GM10248 (cell line): ENCODE data around the gene MAD1L1.

Experiments
- CTCF ChIA-PET: fragments of 300-600 bp; sonication (Branson Sonifier 250); formaldehyde crosslinking; extraction: SDS; loops from one replicate; lab custom pipeline; 2021; ENCODE audit warnings: antibody characterized with exemption; lab: Yijun Ruan, JAX
- POLR2A ChIA-PET: fragments of 350-650 bp; sonication (Branson Sonifier 250); formaldehyde crosslinking; extraction: SDS; loops from one replicate; lab custom pipeline; 2020; ENCODE audit warnings: antibody characterized with exemption; lab: Yijun Ruan, JAX
- DNase-seq: peaks from one replicate; pipeline ENCODE4 v3.0.0; 2012; ENCODE audit errors: extremely low spot score
- CTCF ChIP-seq: IDR thresholded peaks from 2 replicates; pipeline ENCODE4 v1.5.1; 2012; ENCODE audit warnings: mild to moderate bottlenecking, low read depth; ENCODE audit errors: extremely low read depth, missing control alignments, control extremely low read depth

MAD1L1 gene

GRCh38 chr7:1914743-1915142 is 318.0 kb downstream of the MAD1L1 start:
- ChIA-PET POLR2A (no interaction called here), CTCF (no interaction called here)
- no peak for TF ChIP-seq CTCF
- DNase-seq, result no peak

- TF ChIP-seq CTCF, result no peak
- POLR2A ChIA-PET, result no interaction called here
- no peak for DNase-seq
- CTCF ChIA-PET, result no interaction called here
Observed at GRCh38 chr7:1914321-1914720, 318.4 kb downstream of the MAD1L1 start.

- TF ChIP-seq CTCF, result no peak
- POLR2A ChIA-PET, result no interaction called here
- DNase-seq, result no peak
- CTCF ChIA-PET, result no interaction called here
Observed at GRCh38 chr7:1913466-1914282, 319.1 kb downstream of the MAD1L1 start.

- TF ChIP-seq CTCF, result no peak
- CTCF ChIA-PET, result no interaction called here
- DNase-seq, result no peak
- POLR2A ChIA-PET, result no interaction called here
Observed at GRCh38 chr7:1912593-1913465, 319.9 kb downstream of the MAD1L1 start.

GRCh38 chr7:1911571-1911970 is 321.2 kb downstream of the MAD1L1 start:
- POLR2A ChIA-PET, result no interaction called here
- no peak for DNase-seq

More at GRCh38 chr7:1911571-1911970, 321.2 kb downstream of the MAD1L1 start:
- CTCF ChIA-PET, result interaction anchor here (1.1 kb wide), 1 partner anchor 16 kb away, joined by 4 read pairs; no protein-coding TSS in a partner anchor
- no peak for TF ChIP-seq CTCF
